HCT116 (cell line): ENCODE data around the gene RET. TPM values are rescaled to one million over a fixed set of nuclear protein-coding genes. Genes with fewer than 3 reads are reported as not detected.
"Not testable (repeated sequence)": the region's sequence is repeated elsewhere in the genome, so short reads cannot be mapped to it uniquely, and the experiment has no call there.

ENCODE experiments used
- ATAC-seq: fragments of 200-7000 bp; cut with Tn5 transposase; 2 replicates; pipeline ENCODE4 v1.9.1; 2020; ENCODE audit warnings: mild to moderate bottlenecking, moderate library complexity
- BruUV-seq: library from RNA; stranded (reverse); fragments of 400-500 nt; replicated peaks from 2 replicates; lab custom pipeline; 2021; lab: Mats Ljungman, UMichigan
- CTCF ChIA-PET: fragments of 300-600 bp; sonication (Branson Sonifier 250); formaldehyde crosslinking; loops from one replicate; lab custom pipeline; 2021; ENCODE audit warnings: antibody characterized with exemption; lab: Charles Lee
- POLR2A ChIA-PET: fragments of 300-600, 350-600 bp; sonication (Branson Sonifier 250); formaldehyde crosslinking; loops from one replicate; lab custom pipeline; 2021; ENCODE audit warnings: antibody characterized with exemption; lab: Charles Lee
- RAD21 ChIA-PET, 2 experiments: fragments of 300-600 bp; sonication (Branson Sonifier 250); formaldehyde crosslinking; loops; one replicate each; lab custom pipeline; 2023; ENCODE audit warnings: low total read pairs in 2 of 2; ENCODE audit not compliant: uncharacterized antibody in 2 of 2, unreplicated experiment in 2 of 2, low non-redundant PET in 1 of 2; lab: Charles Lee
- DNase-seq: peaks from one replicate; pipeline ENCODE4 v3.0.0-alpha.2; 2010; ENCODE audit warnings: low read depth, low spot score
- H2AFZ ChIP-seq: fragments of 200-600 bp; shearing (Covaris generic), sonication (generic); 2 replicates; pipeline ENCODE4 v1.6.1; 2017; ENCODE audit warnings: low read depth, mixed run types, mixed read lengths, antibody characterized with exemption, low read length; ENCODE audit not compliant: poor library complexity, severe bottlenecking
- H3K27ac ChIP-seq: 2 replicates; pipeline ENCODE4 v1.5.1; 2012; ENCODE audit warnings: low read depth, low read length
- H3K27me3 ChIP-seq: fragments of 200-600 bp; sonication (generic); 2 replicates; pipeline ENCODE4 v1.6.1; 2016; ENCODE audit warnings: mixed run types, low read length, mixed read lengths; ENCODE audit not compliant: insufficient read depth
- H3K36me3 ChIP-seq, 2 experiments: fragments of 200-500 bp in 1 of 2; fragments of 200-600 bp in 1 of 2; sonication (Bioruptor generic) in 1 of 2; sonication (generic) in 1 of 2; 2 replicates each; pipeline versions ENCODE4 v1.5.1 to v1.6.1; 2014 to 2016; ENCODE audit warnings: low read length in 2 of 2, inconsistent platforms in 1 of 2, mixed read lengths in 1 of 2, mixed run types in 1 of 2; ENCODE audit not compliant: insufficient read depth in 2 of 2, control insufficient read depth in 1 of 2
- H3K4me1 ChIP-seq, 2 experiments: fragments of 200-600 bp in 1 of 2; sonication (generic) in 1 of 2; 2 replicates each; pipeline versions ENCODE4 v1.5.1 to v1.6.1; 2012 to 2017; ENCODE audit warnings: low read length in 2 of 2, inconsistent platforms in 1 of 2, mild to moderate bottlenecking in 1 of 2, mixed read lengths in 1 of 2, mixed run types in 1 of 2, moderate library complexity in 1 of 2; ENCODE audit not compliant: insufficient read depth in 2 of 2, control insufficient read depth in 1 of 2
- H3K4me2 ChIP-seq: fragments of 200-600 bp; sonication (generic); 2 replicates; pipeline ENCODE4 v1.6.1; 2017; ENCODE audit warnings: mixed run types, low read length, mixed read lengths
- H3K4me3 ChIP-seq, 2 experiments: fragments of 200-600 bp in 1 of 2; sonication (generic) in 1 of 2; replicated peaks in 1 of 2; 2 replicates each; pipeline ENCODE4 v1.5.1; 2011 to 2016; ENCODE audit warnings: low read length in 2 of 2, control low read depth in 1 of 2, low read depth in 1 of 2, mild to moderate bottlenecking in 1 of 2, mixed read lengths in 1 of 2, mixed run types in 1 of 2
- H3K79me2 ChIP-seq: fragments of 200-600 bp; sonication (generic); 2 replicates; pipeline ENCODE4 v1.6.1; 2017; ENCODE audit warnings: mild to moderate bottlenecking, mixed run types, low read length, moderate library complexity, mixed read lengths; ENCODE audit not compliant: insufficient read depth
- H3K9ac ChIP-seq: fragments of 200-600 bp; sonication (generic); 2 replicates; pipeline ENCODE4 v1.6.1; 2016; ENCODE audit warnings: low read length, mixed read lengths
- H3K9me2 ChIP-seq: fragments of 200-600 bp; sonication (generic), shearing (Covaris generic); 2 replicates; pipeline ENCODE4 v1.6.1; 2017; ENCODE audit warnings: mixed run types, mild to moderate bottlenecking, moderate library complexity; ENCODE audit not compliant: insufficient read depth
- H3K9me3 ChIP-seq, 2 experiments: fragments of 200-500 bp in 1 of 2; fragments of 200-600 bp in 1 of 2; sonication (Bioruptor generic) in 1 of 2; sonication (generic) in 1 of 2; 2 replicates each; pipeline ENCODE4 v1.6.1; 2014 to 2017; ENCODE audit warnings: low read length in 2 of 2, mixed read lengths in 2 of 2, inconsistent platforms in 1 of 2, low read depth in 1 of 2, mild to moderate bottlenecking in 1 of 2, mixed run types in 1 of 2, moderate library complexity in 1 of 2; ENCODE audit not compliant: control insufficient read depth in 1 of 2, insufficient read depth in 1 of 2
- H4K20me1 ChIP-seq: fragments of 200-600 bp; sonication (generic), shearing (Covaris generic); 2 replicates; pipeline ENCODE4 v1.6.1; 2017; ENCODE audit warnings: mixed run types, mild to moderate bottlenecking, moderate library complexity; ENCODE audit not compliant: insufficient read depth
- CBX3 ChIP-seq: IDR thresholded peaks from 2 replicates; pipeline ENCODE4 v1.6.1; 2012; ENCODE audit warnings: low read depth
- EZH2 ChIP-seq: fragments of 200-600 bp; sonication (generic); IDR thresholded peaks from 2 replicates; pipeline ENCODE4 v1.6.1; 2017; ENCODE audit warnings: antibody characterized with exemption, mixed run types
- FOSL1 ChIP-seq: IDR thresholded peaks from 2 replicates; pipeline ENCODE4 v1.6.1; 2012; ENCODE audit warnings: low read depth
- POLR2A ChIP-seq: IDR thresholded peaks from 2 replicates; pipeline ENCODE4 v1.7.0; 2011; ENCODE audit warnings: borderline replicate concordance; ENCODE audit not compliant: insufficient read depth, insufficient read length; ENCODE audit errors: extremely low read depth
- RAD21 ChIP-seq: IDR thresholded peaks from 2 replicates; pipeline ENCODE4 v1.6.1; 2012; ENCODE audit warnings: low read depth, mild to moderate bottlenecking
- SRF ChIP-seq: IDR thresholded peaks from 2 replicates; pipeline ENCODE4 v1.6.1; 2012; ENCODE audit warnings: low read depth
- YY1 ChIP-seq: IDR thresholded peaks from 2 replicates; pipeline ENCODE4 v1.6.1; 2011; ENCODE audit warnings: low read length, low read depth, moderate library complexity, mild to moderate bottlenecking; ENCODE audit not compliant: insufficient replicate concordance; ENCODE audit errors: extremely low read depth
- intact Hi-C: fragments of 100-400 bp; cut with micrococcal nuclease; formaldehyde crosslinking; loops from 2 replicates; pipeline ENCODE4 v1.10.0; 2022
- total RNA-seq: library from RNA; stranded (reverse); gene quantifications from one replicate; pipeline ENCODE4 v1.2.1, GENCODE V29; 2021; ENCODE audit not compliant: unreplicated experiment
- TF ChIP-seq, protein P1 (sequence below), 3 experiments: fragments of 200-600 bp in 1 of 3; sonication (generic) in 1 of 3; IDR thresholded peaks in 2 of 3; conservative IDR thresholded peaks in 1 of 3; 2 replicates each; pipeline ENCODE4 v1.5.1; 2012 to 2017; ENCODE audit warnings: low read depth in 2 of 3, low read length in 2 of 3, antibody characterized with exemption in 1 of 3, borderline replicate concordance in 1 of 3, control low read depth in 1 of 3, mild to moderate bottlenecking in 1 of 3, mixed read lengths in 1 of 3, mixed run types in 1 of 3, moderate library complexity in 1 of 3; ENCODE audit not compliant: insufficient read depth in 1 of 3
- TF ChIP-seq, protein P2 (sequence below): IDR thresholded peaks from 2 replicates; pipeline ENCODE4 v1.6.1; 2012

The RET gene
- total RNA-seq, 1 experiment from 2014 or later: 5.9 TPM

DNA sequence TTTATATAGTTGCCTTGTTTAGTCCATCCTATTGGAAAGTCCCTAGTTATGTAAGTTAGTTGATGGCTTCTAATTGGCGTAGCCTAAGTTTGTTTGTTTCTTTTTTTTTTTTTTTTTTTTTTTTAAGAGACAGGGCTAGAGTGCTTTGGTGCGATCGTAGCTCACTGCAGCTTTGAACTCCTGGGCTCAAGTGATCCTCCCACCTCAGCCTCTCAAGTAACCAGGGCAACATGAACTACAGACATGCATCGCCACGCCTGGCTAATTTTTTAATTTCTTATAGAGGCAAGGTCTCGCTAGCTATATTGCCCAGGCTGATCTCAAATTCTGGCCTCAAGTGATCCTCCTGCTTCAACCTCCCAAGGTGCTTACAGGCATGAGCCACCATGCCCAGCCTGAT, 68.4 kb downstream of the RET start (continued):
- TF ChIP-seq, protein P1, sequence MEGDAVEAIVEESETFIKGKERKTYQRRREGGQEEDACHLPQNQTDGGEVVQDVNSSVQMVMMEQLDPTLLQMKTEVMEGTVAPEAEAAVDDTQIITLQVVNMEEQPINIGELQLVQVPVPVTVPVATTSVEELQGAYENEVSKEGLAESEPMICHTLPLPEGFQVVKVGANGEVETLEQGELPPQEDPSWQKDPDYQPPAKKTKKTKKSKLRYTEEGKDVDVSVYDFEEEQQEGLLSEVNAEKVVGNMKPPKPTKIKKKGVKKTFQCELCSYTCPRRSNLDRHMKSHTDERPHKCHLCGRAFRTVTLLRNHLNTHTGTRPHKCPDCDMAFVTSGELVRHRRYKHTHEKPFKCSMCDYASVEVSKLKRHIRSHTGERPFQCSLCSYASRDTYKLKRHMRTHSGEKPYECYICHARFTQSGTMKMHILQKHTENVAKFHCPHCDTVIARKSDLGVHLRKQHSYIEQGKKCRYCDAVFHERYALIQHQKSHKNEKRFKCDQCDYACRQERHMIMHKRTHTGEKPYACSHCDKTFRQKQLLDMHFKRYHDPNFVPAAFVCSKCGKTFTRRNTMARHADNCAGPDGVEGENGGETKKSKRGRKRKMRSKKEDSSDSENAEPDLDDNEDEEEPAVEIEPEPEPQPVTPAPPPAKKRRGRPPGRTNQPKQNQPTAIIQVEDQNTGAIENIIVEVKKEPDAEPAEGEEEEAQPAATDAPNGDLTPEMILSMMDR (IDR thresholded peaks at IDR 0.05 in 2 of 3, conservative IDR thresholded peaks at IDR 0.05 in 1 of 3; ENCODE audit: borderline replicate concordance in 1 of 3, insufficient read depth in 1 of 3, low read depth in 2 of 3, low read length in 2 of 3): no peak
- no peak for TF ChIP-seq SRF
- no peak for TF ChIP-seq POLR2A
- no peak for TF ChIP-seq CBX3

DNA sequence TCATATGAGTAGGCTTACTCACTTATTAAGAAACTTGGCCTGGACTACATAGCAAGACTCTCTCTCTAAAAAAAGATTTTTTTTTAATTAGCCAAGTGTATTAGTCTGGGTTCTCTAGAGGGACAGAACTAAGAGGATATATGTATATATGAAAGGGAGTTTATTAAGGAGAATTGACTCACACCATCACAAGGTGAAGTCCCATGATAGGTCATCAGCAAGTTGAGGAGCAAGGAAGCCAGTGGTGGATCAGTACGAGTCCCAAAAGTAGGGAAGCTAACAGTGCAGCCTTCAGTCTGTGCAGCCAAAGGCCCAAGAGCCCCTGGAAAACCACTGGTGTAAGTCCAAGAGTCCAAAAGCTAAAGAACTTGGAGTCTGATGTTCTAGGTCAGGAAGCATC, 69.1 kb downstream of the RET start:
- RAD21 ChIA-PET, H4K20me1 ChIP-seq, H3K4me2 ChIP-seq, H3K27ac ChIP-seq, ATAC-seq, H3K9ac ChIP-seq, H3K27me3 ChIP-seq, H3K9me3 ChIP-seq, CTCF ChIA-PET, H2AFZ ChIP-seq, H3K9me2 ChIP-seq, POLR2A ChIA-PET, H3K4me3 ChIP-seq, H3K4me1 ChIP-seq, DNase-seq, H3K36me3 ChIP-seq, BruUV-seq: not testable (repeated sequence)
- H3K79me2 ChIP-seq: peaks cover 71% of the 10 kb centered on the region
- intact Hi-C loops: loop anchor here (10.0 kb wide), 1 partner anchor 59 kb away; no protein-coding TSS in a partner anchor

DNA sequence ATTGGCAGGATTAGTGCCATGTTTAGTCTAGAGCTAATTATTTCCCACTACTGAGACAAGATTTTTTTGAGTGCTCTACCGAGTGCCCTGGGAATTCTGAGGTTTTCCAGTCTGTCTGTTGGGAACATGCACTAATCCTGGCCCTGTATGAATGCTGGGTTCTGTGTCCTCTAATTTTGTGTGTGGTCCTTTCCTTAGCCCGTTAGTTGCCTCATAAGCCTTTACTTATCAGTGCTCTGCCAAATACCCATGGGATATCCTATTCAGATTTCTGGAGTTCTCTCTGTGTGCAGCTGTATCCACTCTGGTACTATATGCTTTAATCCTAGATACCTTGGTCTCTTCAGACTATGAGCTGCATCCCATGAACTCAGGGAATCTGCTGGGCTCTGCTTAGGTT, 74.5 kb downstream of the RET start:
- Histone ChIP-seq H3K79me2 (peaks cover 52% of the 10 kb centered on the region), H2AFZ (no peak overlapping the region), H3K4me1 (no peaks in the 10 kb centered on the region), H3K9ac (no peak overlapping the region), H3K9me2 (no peaks in the 10 kb centered on the region), H3K4me2 (no peak overlapping the region), H3K27me3 (no peaks in the 10 kb centered on the region), H4K20me1 (no peaks in the 10 kb centered on the region), H3K9me3 (no peaks in the 10 kb centered on the region), H3K36me3 (no peaks in the 10 kb centered on the region), H3K4me3 (no peak overlapping the region), H3K27ac (no peak overlapping the region)
- TF ChIP-seq EZH2: no peak
- TF ChIP-seq FOSL1: no peak
- TF ChIP-seq POLR2A: no peak
- no peak for TF ChIP-seq CBX3
- TF ChIP-seq YY1: no peak
- no peak for TF ChIP-seq RAD21
- TF ChIP-seq, protein P2, sequence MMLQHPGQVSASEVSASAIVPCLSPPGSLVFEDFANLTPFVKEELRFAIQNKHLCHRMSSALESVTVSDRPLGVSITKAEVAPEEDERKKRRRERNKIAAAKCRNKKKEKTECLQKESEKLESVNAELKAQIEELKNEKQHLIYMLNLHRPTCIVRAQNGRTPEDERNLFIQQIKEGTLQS: no peak
- DNase-seq: no peak
- intact Hi-C loops: no loop called here
- ATAC-seq: no peak
- ChIA-PET CTCF (no interaction called here), POLR2A (no interaction called here), RAD21 (no interaction called here)
- no TSS peak for BruUV-seq
